Right ventricle myocardium superior (tissue), 1 donor: ENCODE results near the gene JAM3. TPM values are rescaled to one million over a fixed set of nuclear protein-coding genes. Genes with fewer than 3 reads are reported as not detected.
A peak's percentile ranks its signal among the peaks of the same experiment; 100 is the strongest.

Experiments used
- ATAC-seq: fragments of 200-7000 bp; cut with Tn5 transposase; one replicate; pipeline ENCODE4 v1.9.1; 2020; ENCODE audit warnings: mild to moderate bottlenecking; ENCODE audit not compliant: poor library complexity
- DNase-seq: peaks from one replicate; pipeline ENCODE4 v3.0.0-alpha.2; 2020
- intact Hi-C: fragments of 100-400 bp; cut with DNase I; formaldehyde crosslinking; loops from one replicate; pipeline ENCODE4 v1.11.2; 2022
- long read RNA-seq: library from polyadenylated mRNA; unstranded; transcript quantifications from one replicate; pipeline ENCODE4 v2.0.0, GENCODE V29; 2021
- total RNA-seq: library from RNA; stranded (reverse); fragmentation: NEBNext Ultra II Directional; extraction: Animal tissue kit (Norgen Biotek cat#: 25700); gene quantifications from one replicate; pipeline ENCODE4 v1.2.1, GENCODE V29; 2021
- donor health status: DM: no; HTN: yes; CAD: no; lungs with severe emphysema.

The JAM3 gene
- total RNA-seq, result 23.1 TPM
- long read RNA-seq, transcript JAM3-201 (9 exons, 3,912 nt), result major isoform, 68 of 87 reads
- long read RNA-seq, partial matches to known transcripts, result 8 of 87 reads
- long read RNA-seq, other reads (novel, unspliced or antisense), result 9 of 87 reads

GRCh38 chr11:134068829-134069425 is at the start of gene JAM3:
Gene JAM3 (plus strand): TSS chr11:134069072. CDS start chr11:134069084, 12 bp downstream.
- intact Hi-C loops, result no loop called here
- ATAC-seq (peak; percentile 99), DNase-seq (peak; percentile 96)

DNA sequence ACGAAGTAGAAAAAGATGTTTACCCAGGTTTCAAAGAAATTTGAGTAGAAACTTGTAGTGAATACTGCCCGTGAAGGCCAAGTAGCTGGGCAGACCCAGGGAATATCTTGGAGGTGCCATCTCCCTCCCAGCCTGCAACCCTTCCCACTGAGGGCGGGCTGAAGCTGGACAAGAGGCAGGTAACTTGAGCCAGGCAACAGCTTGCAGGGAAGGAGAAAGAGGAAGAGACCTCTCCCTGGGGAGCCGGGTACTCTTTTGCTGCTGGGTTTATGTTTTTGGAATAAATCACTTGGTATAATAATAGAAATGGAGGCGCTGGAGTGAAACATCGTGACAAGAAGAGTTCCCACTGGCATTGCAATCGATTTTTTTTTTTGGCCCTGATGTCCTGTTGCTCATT is 49.4 kb upstream of the JAM3 start:
- intact Hi-C loops, result no loop called here
- ATAC-seq, result no peak
- DNase-seq, result no peak

DNA sequence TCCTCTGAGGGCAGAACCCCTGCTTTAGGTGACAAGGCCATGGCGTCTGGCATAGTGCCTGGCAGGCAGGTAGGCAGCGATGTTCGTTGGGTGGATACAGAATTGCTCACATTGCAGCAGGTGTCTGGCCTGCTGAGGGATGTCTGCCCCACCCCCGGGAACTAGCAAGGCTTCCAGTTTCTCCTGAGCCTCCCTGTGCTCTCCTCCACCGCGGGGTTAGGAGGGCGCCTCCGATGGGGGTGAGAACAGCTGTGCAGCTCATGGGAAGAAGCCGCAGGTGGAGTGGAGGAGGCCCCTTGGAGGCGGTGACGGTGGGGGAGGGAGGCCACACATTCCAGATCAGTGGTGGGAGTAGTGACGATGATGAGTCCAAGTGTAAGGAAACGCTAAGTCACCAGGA is 48.3 kb upstream of the JAM3 start:
- ATAC-seq (no peak), DNase-seq (no peak)
- intact Hi-C loops, result no loop called here

- DNase-seq (no peak), ATAC-seq (no peak)
- intact Hi-C loops, result no loop called here
These were observed 47.5 kb upstream of the JAM3 start for GRCh38 chr11:134021326-134021725.

DNA sequence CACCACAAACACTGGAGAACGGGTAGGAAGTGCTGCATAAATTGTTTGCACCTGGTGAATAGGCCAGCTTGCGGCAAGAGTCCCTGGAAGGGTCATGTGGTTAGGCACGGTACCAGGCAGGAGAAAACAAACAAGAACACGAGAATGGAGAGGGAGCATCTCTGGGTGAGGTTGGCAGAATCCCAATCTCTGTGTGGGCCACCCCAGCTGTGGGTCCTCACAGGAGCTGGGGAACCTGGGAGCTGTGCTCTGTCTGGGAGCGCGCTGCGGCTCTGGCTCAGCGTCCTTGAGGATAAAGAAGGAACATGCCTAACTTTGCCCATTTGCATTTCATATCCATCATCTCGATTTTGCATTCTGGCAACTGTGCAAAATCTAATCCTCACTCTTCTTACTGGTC is 46.1 kb upstream of the JAM3 start:
- ATAC-seq (no peak), DNase-seq (no peak)
- intact Hi-C loops, result no loop called here

GRCh38 chr11:134024420-134025081 is 44.3 kb upstream of the JAM3 start:
- intact Hi-C loops, result no loop called here
- ATAC-seq, result no peak

DNA sequence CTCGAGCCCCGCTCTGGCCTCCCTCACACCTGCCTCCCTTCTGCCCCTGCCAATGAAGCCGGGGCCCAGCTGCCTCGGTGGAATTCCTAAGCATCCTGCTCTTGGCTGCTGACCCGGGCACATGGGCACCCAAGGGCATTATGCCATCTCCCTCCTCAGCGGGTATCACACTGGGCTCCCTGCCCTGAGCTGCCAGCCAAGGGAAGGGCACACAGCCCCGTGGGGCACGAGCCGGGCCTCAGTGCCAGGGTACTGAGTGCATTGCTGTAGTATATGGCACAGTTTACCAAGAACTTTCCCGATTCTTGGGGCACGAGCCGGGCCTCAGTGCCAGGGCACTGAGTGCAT is 43.8 kb upstream of the JAM3 start:
- DNase-seq (peak; percentile 85), ATAC-seq (peak; percentile 97)
- intact Hi-C loops, result no loop called here

More at GRCh38 chr11:134024420-134025081, 44.3 kb upstream of the JAM3 start:
- no peak for DNase-seq

GRCh38 chr11:134026655-134027343 is 42.1 kb upstream of the JAM3 start:
- ATAC-seq (no peak), DNase-seq (no peak)
- intact Hi-C loops, result no loop called here

DNA sequence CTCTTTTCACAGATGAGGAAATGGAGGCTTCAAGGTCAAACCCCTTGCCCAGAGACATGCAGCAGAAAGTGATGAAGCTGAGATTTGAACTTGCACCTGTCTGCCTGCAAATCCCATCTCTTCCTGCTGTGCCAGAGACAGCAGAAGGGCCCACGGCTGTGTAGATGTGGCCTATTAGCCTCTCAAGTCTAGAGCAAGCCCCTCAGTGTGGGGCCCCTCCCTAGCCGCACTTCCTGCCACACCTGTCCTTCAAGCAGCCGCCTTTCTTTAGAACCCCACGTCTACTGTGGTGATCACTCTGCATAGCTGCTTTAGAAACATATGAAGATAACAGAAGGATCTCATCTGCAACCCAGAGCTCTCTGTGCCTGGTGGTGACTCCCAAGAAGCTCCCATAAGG is 41.2 kb upstream of the JAM3 start:
- DNase-seq (no peak), ATAC-seq (no peak)
- intact Hi-C loops, result no loop called here

GRCh38 chr11:134028368-134028920 is 40.4 kb upstream of the JAM3 start:
- DNase-seq, result no peak
- ATAC-seq, result no peak
- intact Hi-C loops, result no loop called here

GRCh38 chr11:134030853-134031252 is 38.0 kb upstream of the JAM3 start:
- no peak for ATAC-seq
- no peak for DNase-seq
- intact Hi-C loops, result no loop called here

DNA sequence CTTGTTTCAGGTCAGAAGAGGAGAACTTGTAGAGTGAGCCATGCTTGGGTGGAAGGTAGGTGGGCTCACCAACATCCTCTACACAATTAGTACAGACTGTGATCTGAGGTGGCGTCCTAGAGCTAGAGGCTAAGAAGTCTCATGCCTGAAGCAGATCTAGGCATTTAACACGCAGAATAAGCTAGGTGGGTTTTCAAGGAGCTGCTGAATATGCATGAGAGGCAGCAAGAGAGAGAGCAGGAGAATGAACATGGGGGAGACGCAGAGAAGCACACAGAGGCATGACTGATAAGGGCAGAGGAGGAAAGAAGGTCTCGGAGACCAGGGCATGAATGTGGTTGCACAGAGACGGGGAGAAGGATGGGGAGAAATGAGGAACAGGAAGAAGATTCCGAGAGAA is 36.8 kb upstream of the JAM3 start:
- ATAC-seq (no peak), DNase-seq (no peak)
- intact Hi-C loops, result no loop called here

- intact Hi-C loops, result no loop called here
These were observed 36.3 kb upstream of the JAM3 start for GRCh38 chr11:134032501-134033091.

GRCh38 chr11:134033276-134033675 is 35.6 kb upstream of the JAM3 start:
- no peak for ATAC-seq
- DNase-seq, result no peak
- intact Hi-C loops, result no loop called here

More at GRCh38 chr11:134032501-134033091, 36.3 kb upstream of the JAM3 start:
- DNase-seq, result no peak
- no peak for ATAC-seq

GRCh38 chr11:134033696-134034491 is 35.0 kb upstream of the JAM3 start:
- peak; percentile 87 for ATAC-seq
- peak; percentile 90 for DNase-seq
- intact Hi-C loops, result no loop called here

- intact Hi-C loops, result no loop called here
- peak; percentile 2 for ATAC-seq
- no peak for DNase-seq
These were observed 34.1 kb upstream of the JAM3 start for GRCh38 chr11:134034496-134035381.

GRCh38 chr11:134036492-134037045 is 32.3 kb upstream of the JAM3 start:
- no peak for DNase-seq
- intact Hi-C loops, result no loop called here
- peak; percentile 6 for ATAC-seq
